Stimulated activated CD4-positive, alpha-beta T cell treated with anti-CD3 and anti-CD28 coated beads, TNF-alpha, amount 100 ng/mL, for 48 hours (primary cell): ENCODE results near the gene EBPL.
A peak's percentile ranks its signal among the peaks of the same experiment; 100 is the strongest.
"Not testable (repeated sequence)": the region's sequence is repeated elsewhere in the genome, so short reads cannot be mapped to it uniquely, and the experiment has no call there.

Source experiments
- DNase-seq, 3 donors: peaks; one replicate each; pipeline ENCODE4 v3.0.0-alpha.2; 2020; ENCODE audit warnings: low read depth in 3 of 3

The EBPL gene

GRCh38 chr13:49690995-49691784 is at the start of gene EBPL:
Gene EBPL, minus strand, starts transcription at chr13:49691486. Its CDS starts 62 bp downstream, at chr13:49691424.
- DNase-seq, result peak; percentile 83 to 91 (median 85)

DNA sequence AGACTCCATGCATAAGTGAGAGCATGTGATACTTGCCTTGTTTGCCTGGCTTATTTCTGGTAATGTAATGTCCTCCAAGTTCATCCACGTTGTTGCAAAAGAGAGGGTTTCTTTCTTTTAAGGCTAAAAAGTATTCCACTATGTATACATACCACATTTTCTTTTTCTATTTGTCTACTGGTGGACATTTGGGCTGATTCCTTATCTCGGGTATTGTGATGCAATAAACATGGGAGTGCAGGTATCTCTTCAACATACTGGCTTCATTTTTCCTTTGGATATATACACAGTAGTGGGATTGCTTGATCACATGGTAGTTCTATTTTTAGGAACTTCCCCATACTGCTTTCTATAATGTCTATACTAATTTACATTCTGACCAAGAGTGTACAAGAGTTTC is 49.6 kb upstream of the EBPL start:
- no peak for DNase-seq

GRCh38 chr13:49739498-49740187 is 48.4 kb upstream of the EBPL start:
- no peak for DNase-seq

- no peak for DNase-seq
Measured at GRCh38 chr13:49733181-49733951, 42.1 kb upstream of the EBPL start.

GRCh38 chr13:49731766-49732165 is 40.5 kb upstream of the EBPL start:
- DNase-seq, result no peak

- DNase-seq, result no peak
Measured at GRCh38 chr13:49716615-49717014, 25.3 kb upstream of the EBPL start.

DNA sequence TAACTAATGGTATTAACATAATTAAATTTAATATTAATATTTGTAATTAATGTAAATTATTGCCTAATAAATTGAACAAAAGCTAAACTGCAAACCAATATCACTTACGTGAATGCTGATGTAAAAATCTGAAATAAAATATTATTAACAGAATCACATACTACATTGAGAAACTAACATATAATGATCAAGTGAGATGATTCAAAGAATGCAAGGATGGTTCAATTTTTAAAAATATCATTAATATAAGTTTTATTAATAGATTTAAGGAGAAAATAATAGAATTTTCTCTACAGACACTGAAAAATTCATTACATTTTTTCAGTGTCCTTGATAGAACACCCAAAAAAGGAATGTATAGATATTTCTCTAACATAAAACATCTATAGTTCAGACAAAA is 23.5 kb upstream of the EBPL start:
- no peak for DNase-seq

GRCh38 chr13:49711218-49711863 is 20.1 kb upstream of the EBPL start:
- DNase-seq, result no peak

DNA sequence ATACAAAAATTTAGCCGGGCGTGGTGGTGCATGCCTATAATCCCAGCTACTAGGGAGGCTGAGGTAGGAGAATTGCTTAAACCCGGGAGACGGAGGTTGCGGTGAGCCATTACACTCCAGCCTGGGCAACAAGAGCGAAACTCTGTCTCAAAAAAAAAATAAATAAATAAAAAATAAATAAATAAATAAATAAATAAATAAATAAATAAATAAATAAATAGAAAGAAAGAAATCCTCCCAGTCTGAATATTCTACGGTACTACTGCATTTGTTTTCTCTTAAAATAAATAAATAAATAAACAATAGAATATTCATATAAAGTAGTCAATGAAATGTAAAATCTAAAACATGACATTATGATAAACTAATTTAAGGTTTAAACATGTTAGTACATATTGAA is 13.0 kb upstream of the EBPL start:
- not testable (repeated sequence) for DNase-seq

DNA sequence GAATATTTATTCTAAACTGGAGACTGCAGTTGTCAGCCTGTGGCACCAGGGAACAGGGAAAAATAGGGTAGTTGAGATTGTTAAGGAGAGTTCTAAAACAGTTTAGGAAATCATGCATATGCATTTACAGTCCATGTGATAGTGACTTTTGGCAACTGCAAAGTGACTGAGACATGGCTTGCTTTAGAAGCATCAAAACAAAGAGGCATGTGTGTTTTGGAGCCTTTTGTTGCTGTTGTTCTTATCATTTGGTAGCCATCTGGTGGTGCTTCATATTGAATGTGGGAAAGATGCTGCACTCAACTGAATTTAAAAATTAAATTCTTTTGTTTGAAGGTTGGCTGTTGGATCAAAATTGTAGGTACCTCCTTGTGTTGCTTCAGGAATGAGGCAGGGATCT is 10.2 kb upstream of the EBPL start:
- no peak for DNase-seq

- no peak for DNase-seq
Measured at GRCh38 chr13:49697468-49697867, 6.2 kb upstream of the EBPL start.

DNA sequence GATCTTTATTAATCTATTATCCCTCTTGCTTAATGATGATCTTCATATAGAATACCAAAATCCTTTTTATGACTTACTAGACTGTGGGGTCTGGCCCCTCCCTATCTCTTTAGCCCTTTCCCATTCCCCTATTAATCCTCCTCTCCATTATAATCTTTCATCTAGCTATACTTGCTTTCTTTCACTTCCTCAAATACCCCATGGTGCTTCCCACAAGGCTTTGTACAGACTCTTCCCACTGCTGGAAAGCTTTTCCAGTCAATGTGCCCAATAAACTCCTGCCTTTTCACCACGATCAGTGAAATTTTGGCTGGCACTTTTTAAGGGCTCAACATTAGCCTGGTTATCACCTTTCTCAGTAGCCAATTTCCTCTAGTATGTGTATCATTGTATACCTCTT is 3.2 kb upstream of the EBPL start:
- DNase-seq, result no peak

GRCh38 chr13:49693877-49694276 is 2.6 kb upstream of the EBPL start:
- no peak for DNase-seq

GRCh38 chr13:49693191-49693733 is 2.0 kb upstream of the EBPL start:
- DNase-seq, result no peak

- DNase-seq, result no peak
Measured at GRCh38 chr13:49690133-49690994, 922 bp downstream of the EBPL start.

DNA sequence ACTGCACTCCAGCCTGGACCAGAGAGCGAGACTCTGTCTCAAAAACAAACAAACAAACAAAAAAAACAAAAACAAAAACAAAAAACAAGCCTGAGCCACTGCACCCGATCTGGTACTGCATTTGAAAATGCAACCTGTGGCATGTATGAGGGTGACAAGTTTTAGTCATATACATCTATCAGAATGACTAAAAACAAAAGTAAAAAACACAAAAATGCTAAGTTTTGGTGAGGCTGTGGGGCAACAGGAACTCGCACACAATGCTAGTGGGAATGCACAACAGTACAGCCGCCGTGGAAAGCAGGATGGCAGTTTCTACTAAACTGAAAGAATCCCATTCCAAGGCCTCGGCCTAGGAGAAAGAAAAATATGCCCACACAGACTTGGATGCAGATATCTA is 7.8 kb downstream of the EBPL start:
- DNase-seq, result no peak

DNA sequence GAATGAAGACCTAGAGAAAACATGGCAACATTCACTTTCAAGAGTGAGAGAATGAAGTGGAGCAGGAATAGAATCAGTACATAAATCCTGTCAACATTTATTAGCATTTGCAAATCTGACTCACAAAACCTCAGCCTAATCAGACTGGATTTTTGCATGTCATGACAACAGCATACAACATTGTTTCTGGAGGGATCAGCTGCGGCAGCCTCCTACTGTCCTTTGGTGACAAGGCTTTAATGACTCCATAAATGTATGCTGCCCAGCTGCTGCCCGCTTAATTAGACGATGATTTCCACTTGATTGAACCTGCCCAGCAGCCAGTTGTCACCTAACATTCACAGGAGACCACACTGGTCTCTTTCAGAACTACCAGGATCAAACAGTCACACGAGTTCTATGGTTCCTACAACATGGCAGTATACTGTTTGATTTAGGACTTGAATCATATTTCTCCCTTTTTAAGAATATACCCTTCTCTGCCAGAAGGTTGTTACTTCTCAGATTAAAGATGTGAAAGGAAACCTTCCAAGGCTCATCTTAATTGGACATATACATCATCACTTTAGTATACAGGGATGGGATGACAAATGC is 9.3 kb downstream of the EBPL start:
- DNase-seq, result no peak

DNA sequence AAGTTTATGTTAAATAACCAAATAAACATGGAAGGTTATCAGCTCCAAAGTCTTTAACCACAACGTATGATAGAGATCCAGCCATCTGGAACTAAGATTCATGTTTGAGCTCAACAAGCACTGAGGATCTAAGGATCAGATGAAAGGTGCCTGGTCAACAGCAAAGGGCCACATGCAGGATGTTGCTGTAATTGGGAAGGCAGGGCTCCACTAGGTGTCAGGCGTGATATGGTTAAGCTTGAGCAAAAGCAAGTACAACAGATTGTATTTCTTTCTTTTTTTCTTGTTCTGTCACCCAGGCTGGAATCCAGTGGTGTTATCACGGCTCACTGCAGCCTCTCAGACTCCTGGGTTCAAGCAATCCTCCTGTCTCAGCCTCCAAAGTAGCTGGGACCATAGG is 12.0 kb downstream of the EBPL start:
- no peak for DNase-seq

GRCh38 chr13:49678191-49678914 is 12.9 kb downstream of the EBPL start:
- DNase-seq, result no peak
